Endothelial cell of umbilical vein (primary cell): ENCODE data around the gene RAB17. TPM values are rescaled to one million over a fixed set of nuclear protein-coding genes. Genes with fewer than 3 reads are reported as not detected.

Experiments used
- BruUV-seq: library from RNA; stranded (reverse); fragments of 400-500 nt; replicated peaks from 2 replicates; lab custom pipeline; 2021; lab: Mats Ljungman, UMichigan
- CTCF ChIA-PET: fragments of 300-600, 350-600 bp; sonication (Branson Sonifier 250); formaldehyde crosslinking; loops from one replicate; lab custom pipeline; 2021; ENCODE audit warnings: antibody characterized with exemption, inconsistent platforms; lab: Charles Lee
- POLR2A ChIA-PET: fragments of 300-600, 350-600 bp; sonication (Branson Sonifier 250); formaldehyde crosslinking; loops from one replicate; lab custom pipeline; 2021; ENCODE audit warnings: antibody characterized with exemption, inconsistent platforms; lab: Charles Lee
- DNase-seq: peaks from one replicate; pipeline ENCODE4 v3.0.0-alpha.2; 2011; ENCODE audit warnings: low read depth, low spot score
- FAIRE-seq: peaks from 2 replicates; lab custom pipeline; 2011; peaks lifted over from hg19 to GRCh38; lab: Jason Lieb, UNC
- H2AFZ ChIP-seq: 2 replicates; pipeline ENCODE4 v1.6.0; 2012; ENCODE audit warnings: low read depth, low read length, control low read depth, inconsistent platforms
- H3K27ac ChIP-seq: 2 replicates; pipeline ENCODE4 v1.5.1; 2011; ENCODE audit warnings: low read depth, mild to moderate bottlenecking, control low read depth, low read length, moderate library complexity; ENCODE audit not compliant: insufficient read depth
- H3K27me3 ChIP-seq, 2 experiments: 2 replicates each; pipeline versions ENCODE4 v1.6.0 to v1.6.1; 2011; ENCODE audit warnings: low read length in 2 of 2, mixed read lengths in 1 of 2; ENCODE audit not compliant: control insufficient read depth in 2 of 2, insufficient read depth in 2 of 2
- H3K36me3 ChIP-seq, 2 experiments: 2 replicates in 1 of 2; 3 replicates in 1 of 2; pipeline ENCODE4 v1.5.1; 2011; ENCODE audit warnings: low read length in 2 of 2, mild to moderate bottlenecking in 1 of 2, moderate library complexity in 1 of 2; ENCODE audit not compliant: control insufficient read depth in 2 of 2, insufficient read depth in 2 of 2; ENCODE audit errors: extremely low read depth in 1 of 2
- H3K4me1 ChIP-seq: 3 replicates; pipeline ENCODE4 v1.5.1; 2011; ENCODE audit warnings: mild to moderate bottlenecking, low read length; ENCODE audit not compliant: control insufficient read depth, insufficient read depth; ENCODE audit errors: extremely low read depth
- H3K4me2 ChIP-seq: 2 replicates; pipeline ENCODE4 v1.6.1; 2011; ENCODE audit warnings: low read length, control low read depth, mixed read lengths; ENCODE audit not compliant: insufficient read depth
- H3K4me3 ChIP-seq, 3 experiments: fragments of 200-600 bp in 1 of 3; sonication (generic), shearing (Covaris generic) in 1 of 3; replicated peaks in 1 of 3; 2 replicates each; pipeline ENCODE4 v1.5.1; 2011 to 2016; ENCODE audit warnings: control low read depth in 3 of 3, low read length in 3 of 3, mild to moderate bottlenecking in 2 of 3, inconsistent platforms in 1 of 3, low read depth in 1 of 3, moderate library complexity in 1 of 3; ENCODE audit not compliant: insufficient read depth in 1 of 3
- H3K79me2 ChIP-seq: 2 replicates; pipeline ENCODE4 v1.6.0; 2012; ENCODE audit warnings: low read length, inconsistent platforms; ENCODE audit not compliant: control insufficient read depth, insufficient read depth
- H3K9ac ChIP-seq: replicated peaks from 2 replicates; pipeline ENCODE3; 2011; ENCODE audit warnings: low read length, control low read depth; ENCODE audit not compliant: insufficient read depth; ENCODE audit errors: extremely low read depth
- H3K9me1 ChIP-seq: replicated peaks from 3 replicates; pipeline ENCODE4 v1.6.0; 2011; ENCODE audit warnings: mild to moderate bottlenecking, low read length; ENCODE audit not compliant: control insufficient read depth, insufficient read depth; ENCODE audit errors: extremely low read depth
- H3K9me3 ChIP-seq: replicated peaks from 2 replicates; pipeline ENCODE4 v1.5.1; 2012; ENCODE audit warnings: low read length, inconsistent platforms; ENCODE audit not compliant: control insufficient read depth, insufficient read depth
- H4K20me1 ChIP-seq: replicated peaks from 2 replicates; pipeline ENCODE3; 2011; ENCODE audit warnings: mild to moderate bottlenecking, low read length; ENCODE audit not compliant: control insufficient read depth, insufficient read depth; ENCODE audit errors: extremely low read depth
- GATA2 ChIP-seq: IDR thresholded peaks from 2 replicates; pipeline ENCODE4 v1.7.0; 2011; ENCODE audit warnings: low read depth, mild to moderate bottlenecking, moderate library complexity, mixed read lengths, low read length; ENCODE audit not compliant: insufficient read length, insufficient read depth
- POLR2AphosphoS5 ChIP-seq: IDR thresholded peaks from 2 replicates; pipeline ENCODE4 v1.6.1; 2012; ENCODE audit warnings: low read depth, mild to moderate bottlenecking, control low read depth, low read length, moderate library complexity; ENCODE audit not compliant: insufficient read depth
- dilution Hi-C: fragments of 300-500 bp; cut with MboI; formaldehyde crosslinking; loops from one replicate; pipeline ENCODE4 v1.15.0; 2019; ENCODE audit warnings: low sequenced_read_pairs; ENCODE audit not compliant: extremely low pct_ligation_motif_present
- intact Hi-C: fragments of 100-400 bp; cut with micrococcal nuclease; formaldehyde crosslinking; loops from one replicate; pipeline ENCODE4 v1.10.0; 2022
- polyA plus RNA-seq, 4 experiments: library from polyadenylated mRNA; depleted of rRNA in 3 of 4; stranded (reverse) in 3 of 4; unstranded in 1 of 4; fragments of >200 nt; gene quantifications; 2 replicates each; pipeline versions ENCODE4 v1.2.1 to v1.2.3, GENCODE V29; 2011 to 2012; ENCODE audit warnings: missing spikeins in 1 of 4
- total RNA-seq: library from RNA; stranded (reverse); gene quantifications from 2 replicates; pipeline ENCODE4 v1.2.3, GENCODE V29; 2021
- TF ChIP-seq, protein P1 (sequence below), 2 donors: IDR thresholded peaks; 1 replicate in 1 of 2; 2 replicates in 1 of 2; pipeline ENCODE4 v1.5.1; 2011; ENCODE audit warnings: low read length in 2 of 2, mild to moderate bottlenecking in 2 of 2, moderate library complexity in 2 of 2, control low read depth in 1 of 2, inconsistent platforms in 1 of 2, low read depth in 1 of 2; ENCODE audit not compliant: insufficient read depth in 1 of 2; ENCODE audit errors: extremely low read depth in 1 of 2

The RAB17 gene
- total and polyA plus RNA-seq, 2 donors (not counting 3 experiments of a cell fraction or from before 2014, with no cell fraction given) = 0.41 to 0.77 TPM

DNA sequence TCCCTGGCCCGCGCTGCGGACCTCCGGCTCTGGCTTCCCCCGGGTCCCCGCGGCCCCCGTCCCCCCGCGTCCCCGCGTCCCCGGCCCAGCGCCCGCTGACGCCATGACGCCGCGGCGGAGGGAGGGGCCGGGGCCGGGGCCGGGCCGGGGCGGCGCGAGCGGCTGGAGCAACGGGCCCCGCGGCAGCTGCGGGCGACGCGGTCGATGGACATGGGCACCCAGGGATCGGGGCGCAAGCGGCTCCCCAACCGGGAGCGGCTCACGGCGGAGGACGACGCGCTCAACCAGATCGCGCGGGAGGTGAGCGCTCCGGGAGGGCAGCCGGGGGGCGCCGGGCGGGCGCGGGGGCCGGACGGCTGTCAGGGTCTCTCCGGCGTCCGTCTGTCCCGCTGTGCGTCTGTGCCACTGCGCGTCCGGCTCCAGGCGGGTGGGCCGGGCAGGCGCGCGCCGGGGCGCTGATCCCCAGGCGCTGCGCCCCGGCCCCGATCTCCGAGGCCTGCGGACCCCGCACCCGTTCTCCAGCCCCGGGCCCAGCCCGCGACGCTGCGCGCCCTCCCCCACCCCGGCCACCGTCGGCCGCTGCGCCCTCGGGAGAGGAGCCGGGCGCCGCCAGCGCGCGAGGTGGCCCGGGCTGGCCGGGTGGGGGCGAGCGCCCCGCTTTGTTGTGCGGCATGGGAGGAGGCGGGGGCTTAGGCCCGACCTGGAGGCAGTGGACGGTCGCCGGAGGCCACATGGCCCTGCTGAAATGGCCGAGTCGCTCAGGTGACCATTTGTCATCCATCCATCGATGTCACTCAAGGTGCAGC, 37.1 kb upstream of the RAB17 start, which contains the start of gene LRRFIP1:
Gene LRRFIP1 (plus strand): TSS at position 147 of the 806 bp plus-strand sequence. CDS start 58 bp downstream, at position 205.
- peak within 1 kb of the TSS; percentile 67 for H3K9ac ChIP-seq
- peak within 1 kb of the TSS; percentile 27 for H3K27ac ChIP-seq
- H3K4me3 ChIP-seq = peak within 1 kb of the TSS; percentile 23 to 81 (median 42)
- no peaks in the 10 kb centered on the region for H3K9me1 ChIP-seq
- dilution Hi-C loops = no loop called here
- ChIA-PET CTCF (interaction anchor here (1.1 to 1.9 kb wide), 3 partner anchors 11 to 46 kb away, joined by 3 to 5 read pairs (median 3); no protein-coding TSS in a partner anchor), POLR2A (interaction anchor here (1.4 kb wide), 1 partner anchor 11 kb away, joined by 4 read pairs; no protein-coding TSS in a partner anchor)
- peaks cover 13% of the 10 kb centered on the region for H3K4me1 ChIP-seq
- H3K79me2 ChIP-seq = no peaks in the 10 kb centered on the region
- H4K20me1 ChIP-seq = no peaks in the 10 kb centered on the region
- peak within 1 kb of the TSS; percentile 86 for H3K4me2 ChIP-seq
- no TSS peak for BruUV-seq
- TF ChIP-seq POLR2AphosphoS5 (peak; percentile 52), GATA2 (no peak)
- TF ChIP-seq, protein P1, sequence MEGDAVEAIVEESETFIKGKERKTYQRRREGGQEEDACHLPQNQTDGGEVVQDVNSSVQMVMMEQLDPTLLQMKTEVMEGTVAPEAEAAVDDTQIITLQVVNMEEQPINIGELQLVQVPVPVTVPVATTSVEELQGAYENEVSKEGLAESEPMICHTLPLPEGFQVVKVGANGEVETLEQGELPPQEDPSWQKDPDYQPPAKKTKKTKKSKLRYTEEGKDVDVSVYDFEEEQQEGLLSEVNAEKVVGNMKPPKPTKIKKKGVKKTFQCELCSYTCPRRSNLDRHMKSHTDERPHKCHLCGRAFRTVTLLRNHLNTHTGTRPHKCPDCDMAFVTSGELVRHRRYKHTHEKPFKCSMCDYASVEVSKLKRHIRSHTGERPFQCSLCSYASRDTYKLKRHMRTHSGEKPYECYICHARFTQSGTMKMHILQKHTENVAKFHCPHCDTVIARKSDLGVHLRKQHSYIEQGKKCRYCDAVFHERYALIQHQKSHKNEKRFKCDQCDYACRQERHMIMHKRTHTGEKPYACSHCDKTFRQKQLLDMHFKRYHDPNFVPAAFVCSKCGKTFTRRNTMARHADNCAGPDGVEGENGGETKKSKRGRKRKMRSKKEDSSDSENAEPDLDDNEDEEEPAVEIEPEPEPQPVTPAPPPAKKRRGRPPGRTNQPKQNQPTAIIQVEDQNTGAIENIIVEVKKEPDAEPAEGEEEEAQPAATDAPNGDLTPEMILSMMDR (IDR thresholded peaks at IDR 0.05; ENCODE audit: extremely low read depth in 1 of 2, insufficient read depth in 1 of 2, low read depth in 1 of 2, low read length in 2 of 2) = peak in 1 of 2 donors; percentile 17
- no peaks in the 10 kb centered on the region for H3K9me3 ChIP-seq
- intact Hi-C loops = loop anchor here (1.0 kb wide), 3 partner anchors 10 to 46 kb away; no protein-coding TSS in a partner anchor
- FAIRE-seq = no peak
- H2AFZ ChIP-seq = peak within 1 kb of the TSS; percentile 59
- no peaks in the 10 kb centered on the region for H3K27me3 ChIP-seq
- peak; percentile 31 for DNase-seq
- H3K36me3 ChIP-seq = peaks cover 0 to 8% of the 10 kb centered on the region in 2 experiments
